Endothelial cell of umbilical vein (primary cell): ENCODE results near the gene CEP250. TPM values are rescaled to one million over a fixed set of nuclear protein-coding genes. Genes with fewer than 3 reads are reported as not detected.

Source experiments
- BruUV-seq: library from RNA; stranded (reverse); fragments of 400-500 nt; replicated peaks from 2 replicates; lab custom pipeline; 2021; lab: Mats Ljungman, UMichigan
- CTCF ChIA-PET: fragments of 300-600, 350-600 bp; sonication (Branson Sonifier 250); formaldehyde crosslinking; loops from one replicate; lab custom pipeline; 2021; ENCODE audit warnings: antibody characterized with exemption, inconsistent platforms; lab: Charles Lee
- POLR2A ChIA-PET: fragments of 300-600, 350-600 bp; sonication (Branson Sonifier 250); formaldehyde crosslinking; loops from one replicate; lab custom pipeline; 2021; ENCODE audit warnings: antibody characterized with exemption, inconsistent platforms; lab: Charles Lee
- DNase-seq: peaks from one replicate; pipeline ENCODE4 v3.0.0-alpha.2; 2011; ENCODE audit warnings: low read depth, low spot score
- FAIRE-seq: peaks from 2 replicates; lab custom pipeline; 2011; peaks lifted over from hg19 to GRCh38; lab: Jason Lieb, UNC
- H2AFZ ChIP-seq: 2 replicates; pipeline ENCODE4 v1.6.0; 2012; ENCODE audit warnings: low read depth, low read length, control low read depth, inconsistent platforms
- H3K27ac ChIP-seq: 2 replicates; pipeline ENCODE4 v1.5.1; 2011; ENCODE audit warnings: low read depth, mild to moderate bottlenecking, control low read depth, low read length, moderate library complexity; ENCODE audit not compliant: insufficient read depth
- H3K27me3 ChIP-seq, 2 experiments: 2 replicates each; pipeline versions ENCODE4 v1.6.0 to v1.6.1; 2011; ENCODE audit warnings: low read length in 2 of 2, mixed read lengths in 1 of 2; ENCODE audit not compliant: control insufficient read depth in 2 of 2, insufficient read depth in 2 of 2
- H3K36me3 ChIP-seq, 2 experiments: 2 replicates in 1 of 2; 3 replicates in 1 of 2; pipeline ENCODE4 v1.5.1; 2011; ENCODE audit warnings: low read length in 2 of 2, mild to moderate bottlenecking in 1 of 2, moderate library complexity in 1 of 2; ENCODE audit not compliant: control insufficient read depth in 2 of 2, insufficient read depth in 2 of 2; ENCODE audit errors: extremely low read depth in 1 of 2
- H3K4me1 ChIP-seq: 3 replicates; pipeline ENCODE4 v1.5.1; 2011; ENCODE audit warnings: mild to moderate bottlenecking, low read length; ENCODE audit not compliant: control insufficient read depth, insufficient read depth; ENCODE audit errors: extremely low read depth
- H3K4me2 ChIP-seq: 2 replicates; pipeline ENCODE4 v1.6.1; 2011; ENCODE audit warnings: low read length, control low read depth, mixed read lengths; ENCODE audit not compliant: insufficient read depth
- H3K4me3 ChIP-seq, 3 experiments: fragments of 200-600 bp in 1 of 3; sonication (generic), shearing (Covaris generic) in 1 of 3; replicated peaks in 1 of 3; 2 replicates each; pipeline ENCODE4 v1.5.1; 2011 to 2016; ENCODE audit warnings: control low read depth in 3 of 3, low read length in 3 of 3, mild to moderate bottlenecking in 2 of 3, inconsistent platforms in 1 of 3, low read depth in 1 of 3, moderate library complexity in 1 of 3; ENCODE audit not compliant: insufficient read depth in 1 of 3
- H3K79me2 ChIP-seq: 2 replicates; pipeline ENCODE4 v1.6.0; 2012; ENCODE audit warnings: low read length, inconsistent platforms; ENCODE audit not compliant: control insufficient read depth, insufficient read depth
- H3K9ac ChIP-seq: replicated peaks from 2 replicates; pipeline ENCODE3; 2011; ENCODE audit warnings: low read length, control low read depth; ENCODE audit not compliant: insufficient read depth; ENCODE audit errors: extremely low read depth
- H3K9me1 ChIP-seq: replicated peaks from 3 replicates; pipeline ENCODE4 v1.6.0; 2011; ENCODE audit warnings: mild to moderate bottlenecking, low read length; ENCODE audit not compliant: control insufficient read depth, insufficient read depth; ENCODE audit errors: extremely low read depth
- H3K9me3 ChIP-seq: replicated peaks from 2 replicates; pipeline ENCODE4 v1.5.1; 2012; ENCODE audit warnings: low read length, inconsistent platforms; ENCODE audit not compliant: control insufficient read depth, insufficient read depth
- H4K20me1 ChIP-seq: replicated peaks from 2 replicates; pipeline ENCODE3; 2011; ENCODE audit warnings: mild to moderate bottlenecking, low read length; ENCODE audit not compliant: control insufficient read depth, insufficient read depth; ENCODE audit errors: extremely low read depth
- EZH2 ChIP-seq: IDR thresholded peaks from 2 replicates; pipeline ENCODE4 v1.6.1; 2012; ENCODE audit warnings: borderline replicate concordance, low read depth, mild to moderate bottlenecking, moderate library complexity, low read length, inconsistent platforms; ENCODE audit not compliant: severe bottlenecking
- FOS ChIP-seq: IDR thresholded peaks from 2 replicates; pipeline ENCODE4 v1.6.1; 2011; ENCODE audit warnings: mild to moderate bottlenecking, low read length, moderate library complexity, borderline replicate concordance; ENCODE audit not compliant: insufficient read depth
- GATA2 ChIP-seq: IDR thresholded peaks from 2 replicates; pipeline ENCODE4 v1.7.0; 2011; ENCODE audit warnings: low read depth, mild to moderate bottlenecking, moderate library complexity, mixed read lengths, low read length; ENCODE audit not compliant: insufficient read length, insufficient read depth
- JUN ChIP-seq: IDR thresholded peaks from 2 replicates; pipeline ENCODE4 v1.6.1; 2011; ENCODE audit warnings: borderline replicate concordance, low read depth; ENCODE audit not compliant: insufficient read length, insufficient read depth
- MYC ChIP-seq: IDR thresholded peaks from one replicate; pipeline ENCODE4 v1.6.1; 2011; ENCODE audit warnings: mild to moderate bottlenecking, low read depth, low read length
- POLR2A ChIP-seq: IDR thresholded peaks from 2 replicates; pipeline ENCODE4 v1.6.1; 2012; ENCODE audit warnings: low read depth, mild to moderate bottlenecking, control low read depth, low read length
- POLR2AphosphoS5 ChIP-seq: IDR thresholded peaks from 2 replicates; pipeline ENCODE4 v1.6.1; 2012; ENCODE audit warnings: low read depth, mild to moderate bottlenecking, control low read depth, low read length, moderate library complexity; ENCODE audit not compliant: insufficient read depth
- dilution Hi-C: fragments of 300-500 bp; cut with MboI; formaldehyde crosslinking; loops from one replicate; pipeline ENCODE4 v1.15.0; 2019; ENCODE audit warnings: low sequenced_read_pairs; ENCODE audit not compliant: extremely low pct_ligation_motif_present
- intact Hi-C: fragments of 100-400 bp; cut with micrococcal nuclease; formaldehyde crosslinking; loops from one replicate; pipeline ENCODE4 v1.10.0; 2022
- polyA plus RNA-seq, 4 experiments: library from polyadenylated mRNA; depleted of rRNA in 3 of 4; stranded (reverse) in 3 of 4; unstranded in 1 of 4; fragments of >200 nt; gene quantifications; 2 replicates each; pipeline versions ENCODE4 v1.2.1 to v1.2.3, GENCODE V29; 2011 to 2012; ENCODE audit warnings: missing spikeins in 1 of 4
- total RNA-seq: library from RNA; stranded (reverse); gene quantifications from 2 replicates; pipeline ENCODE4 v1.2.3, GENCODE V29; 2021
- TF ChIP-seq, protein P1 (sequence below), 2 donors: IDR thresholded peaks; 1 replicate in 1 of 2; 2 replicates in 1 of 2; pipeline ENCODE4 v1.5.1; 2011; ENCODE audit warnings: low read length in 2 of 2, mild to moderate bottlenecking in 2 of 2, moderate library complexity in 2 of 2, control low read depth in 1 of 2, inconsistent platforms in 1 of 2, low read depth in 1 of 2; ENCODE audit not compliant: insufficient read depth in 1 of 2; ENCODE audit errors: extremely low read depth in 1 of 2
- TF ChIP-seq, protein P2 (sequence below): IDR thresholded peaks from 2 replicates; pipeline ENCODE4 v1.6.1; 2011; ENCODE audit not compliant: insufficient read depth, insufficient read length

CEP250 gene
- total and polyA plus RNA-seq, 2 donors (not counting 3 experiments of a cell fraction or from before 2014, with no cell fraction given): 5.3 to 58.9 TPM

DNA sequence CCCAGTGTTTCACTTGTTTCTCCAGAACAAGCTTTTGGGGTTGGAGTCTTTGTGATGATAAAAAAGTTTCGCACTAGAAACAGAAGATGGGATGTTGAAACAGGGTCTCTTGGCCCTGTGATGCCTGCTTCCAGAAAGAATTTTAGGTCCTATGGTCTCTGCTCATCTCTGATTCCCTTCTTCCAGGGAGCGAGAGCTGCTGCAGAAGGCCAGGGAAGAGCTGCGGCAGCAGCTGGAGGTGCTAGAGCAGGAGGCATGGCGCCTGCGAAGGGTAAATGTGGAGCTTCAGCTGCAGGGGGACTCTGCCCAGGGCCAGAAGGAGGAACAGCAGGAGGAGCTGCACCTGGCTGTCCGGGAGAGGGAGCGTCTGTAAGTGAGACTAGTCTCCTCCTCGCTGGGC lies 18.3 kb downstream of the CEP250 start:
- intact Hi-C loops (no loop called here), dilution Hi-C loops (no loop called here)
- no peak overlapping the region for H3K4me2 ChIP-seq
- no peaks in the 10 kb centered on the region for H4K20me1 ChIP-seq
- no peak overlapping the region for H3K4me3 ChIP-seq
- H2AFZ ChIP-seq: no peak overlapping the region
- H3K9me1 ChIP-seq: no peaks in the 10 kb centered on the region
- CTCF ChIA-PET: interaction anchor here (1.7 kb wide), 2 partner anchors 11 to 17 kb away, joined by 4 to 9 read pairs; no protein-coding TSS in a partner anchor
- FAIRE-seq (no peak), DNase-seq (no peak)
- no peaks in the 10 kb centered on the region for H3K9me3 ChIP-seq
- no TSS peak for BruUV-seq
- no peak for TF ChIP-seq JUN
- TF ChIP-seq, protein P1, sequence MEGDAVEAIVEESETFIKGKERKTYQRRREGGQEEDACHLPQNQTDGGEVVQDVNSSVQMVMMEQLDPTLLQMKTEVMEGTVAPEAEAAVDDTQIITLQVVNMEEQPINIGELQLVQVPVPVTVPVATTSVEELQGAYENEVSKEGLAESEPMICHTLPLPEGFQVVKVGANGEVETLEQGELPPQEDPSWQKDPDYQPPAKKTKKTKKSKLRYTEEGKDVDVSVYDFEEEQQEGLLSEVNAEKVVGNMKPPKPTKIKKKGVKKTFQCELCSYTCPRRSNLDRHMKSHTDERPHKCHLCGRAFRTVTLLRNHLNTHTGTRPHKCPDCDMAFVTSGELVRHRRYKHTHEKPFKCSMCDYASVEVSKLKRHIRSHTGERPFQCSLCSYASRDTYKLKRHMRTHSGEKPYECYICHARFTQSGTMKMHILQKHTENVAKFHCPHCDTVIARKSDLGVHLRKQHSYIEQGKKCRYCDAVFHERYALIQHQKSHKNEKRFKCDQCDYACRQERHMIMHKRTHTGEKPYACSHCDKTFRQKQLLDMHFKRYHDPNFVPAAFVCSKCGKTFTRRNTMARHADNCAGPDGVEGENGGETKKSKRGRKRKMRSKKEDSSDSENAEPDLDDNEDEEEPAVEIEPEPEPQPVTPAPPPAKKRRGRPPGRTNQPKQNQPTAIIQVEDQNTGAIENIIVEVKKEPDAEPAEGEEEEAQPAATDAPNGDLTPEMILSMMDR (IDR thresholded peaks at IDR 0.05; ENCODE audit: extremely low read depth in 1 of 2, insufficient read depth in 1 of 2, low read depth in 1 of 2, low read length in 2 of 2): no peak
- no peak for TF ChIP-seq GATA2
- TF ChIP-seq FOS: no peak
- TF ChIP-seq POLR2A: no peak
- TF ChIP-seq EZH2: no peak
- no peak for TF ChIP-seq MYC
- TF ChIP-seq, protein P2, sequence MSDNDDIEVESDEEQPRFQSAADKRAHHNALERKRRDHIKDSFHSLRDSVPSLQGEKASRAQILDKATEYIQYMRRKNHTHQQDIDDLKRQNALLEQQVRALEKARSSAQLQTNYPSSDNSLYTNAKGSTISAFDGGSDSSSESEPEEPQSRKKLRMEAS: no peak
- no peak for TF ChIP-seq POLR2AphosphoS5
- H3K27me3 ChIP-seq: no peaks in the 10 kb centered on the region
- no peaks in the 10 kb centered on the region for H3K79me2 ChIP-seq
- POLR2A ChIA-PET: no interaction called here
- no peaks in the 10 kb centered on the region for H3K4me1 ChIP-seq
- H3K27ac ChIP-seq: no peak overlapping the region
- peaks cover 7 to 39% of the 10 kb centered on the region in 2 experiments for H3K36me3 ChIP-seq
- no peak overlapping the region for H3K9ac ChIP-seq
